ENCODE measurements around the gene FAM131A. TPM values are rescaled to one million over a fixed set of nuclear protein-coding genes. Genes with fewer than 3 reads are reported as not detected.

Gene FAM131A
- total and polyA plus RNA-seq, 2 donors (not counting 3 experiments of a cell fraction or from before 2014, with no cell fraction given): 19.9 to 29.9 TPM

DNA sequence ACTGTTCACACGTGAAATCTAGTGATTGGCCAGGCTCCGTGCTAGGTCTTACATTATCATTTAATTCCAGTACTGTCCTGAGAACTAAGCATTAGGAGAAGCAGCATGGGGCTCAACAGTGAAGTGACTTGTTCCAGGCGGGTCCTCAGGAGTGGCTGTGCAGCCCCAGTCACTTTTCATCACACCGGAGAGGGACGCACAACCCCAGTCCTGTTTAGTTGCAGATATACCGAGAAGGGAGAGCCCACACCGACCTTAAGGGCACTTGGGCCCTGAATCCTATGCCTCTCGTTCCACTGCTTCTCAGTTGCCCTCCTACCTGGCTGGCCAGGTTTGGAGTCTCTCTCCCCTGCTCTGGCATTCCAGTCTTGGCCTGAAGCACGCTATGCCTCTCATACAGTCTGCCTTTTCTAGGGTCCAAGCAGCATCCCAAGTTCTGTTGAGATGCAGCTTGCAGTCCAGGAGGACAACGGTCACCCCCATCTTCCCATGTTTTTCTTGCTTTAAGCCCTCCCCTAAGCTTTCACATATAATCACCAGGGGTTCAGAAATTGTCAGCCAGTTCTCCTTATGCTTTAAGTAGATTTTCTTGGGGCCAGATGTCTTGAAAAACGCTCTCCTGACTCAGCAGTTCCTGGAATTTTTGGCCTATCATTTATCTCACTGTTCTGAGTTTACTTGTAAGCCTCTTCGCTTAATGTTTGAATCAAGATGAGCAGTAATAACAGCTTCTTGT, 10.1 kb downstream of the FAM131A start:
- H3K79me2 ChIP-seq (ENCODE audit: control insufficient read depth, insufficient read depth, low read length): no peaks in the 10 kb centered on the region
- no peaks in the 10 kb centered on the region for H3K27me3 ChIP-seq (ENCODE audit: control insufficient read depth in 2 of 2, insufficient read depth in 2 of 2, low read length in 2 of 2)
- H3K36me3 ChIP-seq (ENCODE audit: control insufficient read depth in 2 of 2, extremely low read depth in 1 of 2, insufficient read depth in 2 of 2, low read length in 2 of 2): peaks cover 6 to 22% of the 10 kb centered on the region in 2 experiments
- no peaks in the 10 kb centered on the region for H4K20me1 ChIP-seq (replicated peaks; ENCODE audit: control insufficient read depth, extremely low read depth, insufficient read depth, low read length)
- no TSS peak for BruUV-seq (replicated peaks)
- ChIA-PET POLR2A (no interaction called here), CTCF (interaction anchor here (1.0 to 1.4 kb wide), 2 partner anchors 9 to 24 kb away, joined by 3 to 5 read pairs; no protein-coding TSS in a partner anchor)
- H3K9me3 ChIP-seq (replicated peaks; ENCODE audit: control insufficient read depth, insufficient read depth, low read length): no peaks in the 10 kb centered on the region
- TF ChIP-seq MYC (IDR thresholded peaks at IDR 0.05; ENCODE audit: low read depth, low read length): no peak
- H3K4me1 ChIP-seq (ENCODE audit: control insufficient read depth, extremely low read depth, insufficient read depth, low read length): no peaks in the 10 kb centered on the region
- no peak for DNase-seq (ENCODE audit: low read depth, low spot score)
- no peak overlapping the region for H3K4me2 ChIP-seq (ENCODE audit: insufficient read depth, low read length)
- no peaks in the 10 kb centered on the region for H3K9me1 ChIP-seq (replicated peaks; ENCODE audit: control insufficient read depth, extremely low read depth, insufficient read depth, low read length)
- no peak overlapping the region for H2AFZ ChIP-seq (ENCODE audit: low read depth, low read length)
- no peak for FAIRE-seq
- dilution Hi-C loops (cut with MboI; ENCODE audit: extremely low pct_ligation_motif_present, low sequenced_read_pairs) (no loop called here), intact Hi-C loops (cut with micrococcal nuclease) (no loop called here)
- no peak overlapping the region for H3K9ac ChIP-seq (replicated peaks; ENCODE audit: extremely low read depth, insufficient read depth, low read length)
- no peak overlapping the region for H3K27ac ChIP-seq (ENCODE audit: insufficient read depth, low read depth, low read length)
- no peak overlapping the region for H3K4me3 ChIP-seq (replicated peaks in 1 of 3; ENCODE audit: insufficient read depth in 1 of 3, low read depth in 1 of 3, low read length in 3 of 3)

- Histone ChIP-seq H3K9me3 (replicated peaks; ENCODE audit: control insufficient read depth, insufficient read depth, low read length) (no peaks in the 10 kb centered on the region), H3K4me3 (replicated peaks in 1 of 3; ENCODE audit: insufficient read depth in 1 of 3, low read depth in 1 of 3, low read length in 3 of 3) (no peak overlapping the region), H3K4me1 (ENCODE audit: control insufficient read depth, extremely low read depth, insufficient read depth, low read length) (no peaks in the 10 kb centered on the region), H2AFZ (ENCODE audit: low read depth, low read length) (no peak overlapping the region), H3K4me2 (ENCODE audit: insufficient read depth, low read length) (no peak overlapping the region), H3K9ac (replicated peaks; ENCODE audit: extremely low read depth, insufficient read depth, low read length) (no peak overlapping the region), H4K20me1 (replicated peaks; ENCODE audit: control insufficient read depth, extremely low read depth, insufficient read depth, low read length) (no peaks in the 10 kb centered on the region), H3K9me1 (replicated peaks; ENCODE audit: control insufficient read depth, extremely low read depth, insufficient read depth, low read length) (no peaks in the 10 kb centered on the region), H3K36me3 (ENCODE audit: control insufficient read depth in 2 of 2, extremely low read depth in 1 of 2, insufficient read depth in 2 of 2, low read length in 2 of 2) (peaks cover 6 to 16% of the 10 kb centered on the region in 2 experiments), H3K27ac (ENCODE audit: insufficient read depth, low read depth, low read length) (no peak overlapping the region), H3K27me3 (ENCODE audit: control insufficient read depth in 2 of 2, insufficient read depth in 2 of 2, low read length in 2 of 2) (no peaks in the 10 kb centered on the region), H3K79me2 (ENCODE audit: control insufficient read depth, insufficient read depth, low read length) (no peaks in the 10 kb centered on the region)
- POLR2A ChIA-PET: no interaction called here
- dilution Hi-C loops (cut with MboI; ENCODE audit: extremely low pct_ligation_motif_present, low sequenced_read_pairs) (no loop called here), intact Hi-C loops (cut with micrococcal nuclease) (no loop called here)
- FAIRE-seq (no peak), DNase-seq (ENCODE audit: low read depth, low spot score) (no peak)
- CTCF ChIA-PET: interaction anchor here (1.0 to 1.4 kb wide), 2 partner anchors 8 to 23 kb away, joined by 3 to 5 read pairs; no protein-coding TSS in a partner anchor
- no TSS peak for BruUV-seq (replicated peaks)
- TF ChIP-seq FOS (IDR thresholded peaks at IDR 0.05; ENCODE audit: borderline replicate concordance, insufficient read depth, low read length): no peak
These were observed 10.6 kb downstream of the FAM131A start for GRCh38 chr3:184348057-184348382.

Measured in endothelial cell of umbilical vein (primary cell).